Measurements from ENCODE around the gene COL21A1. TPM values are rescaled to one million over a fixed set of nuclear protein-coding genes. Genes with fewer than 3 reads are reported as not detected.

COL21A1 gene
- total RNA-seq, 4 donors from 2014 or later, result 2.4 to 135 (median 18.4) TPM

- Histone ChIP-seq H3K36me3 (no peaks in the 10 kb centered on the region), H3K4me1 (no peaks in the 10 kb centered on the region), H3K4me3 (no peak overlapping the region), H3K9me3 (no peaks in the 10 kb centered on the region), H3K27me3 (no peaks in the 10 kb centered on the region), H3K27ac (no peak overlapping the region)
- DNase-seq, result no peak
- intact Hi-C loops (cut with DNase I; ENCODE audit: low total_unique reads), result no loop called here
- TF ChIP-seq CTCF (IDR thresholded peaks at IDR 0.05) (no peak), POLR2A (IDR thresholded peaks at IDR 0.05) (no peak)
Measured at GRCh38 chr6:56148488-56149186, 98.7 kb downstream of the COL21A1 start.

- Histone ChIP-seq H3K27ac (no peak overlapping the region), H3K9me3 (no peaks in the 10 kb centered on the region), H3K36me3 (no peaks in the 10 kb centered on the region), H3K27me3 (no peaks in the 10 kb centered on the region), H3K4me1 (no peaks in the 10 kb centered on the region), H3K4me3 (no peak overlapping the region)
- intact Hi-C loops (cut with DNase I; ENCODE audit: low total_unique reads), result no loop called here
- TF ChIP-seq POLR2A (IDR thresholded peaks at IDR 0.05), result no peak
- no peak for TF ChIP-seq CTCF (IDR thresholded peaks at IDR 0.05)
- DNase-seq, result no peak
Measured at GRCh38 chr6:56147766-56148165, 99.6 kb downstream of the COL21A1 start.

GRCh38 chr6:56146086-56146485, 101.3 kb downstream of the COL21A1 start:
- no peaks in the 10 kb centered on the region for H3K27me3 ChIP-seq
- H3K4me1 ChIP-seq, result no peaks in the 10 kb centered on the region
- intact Hi-C loops (cut with DNase I; ENCODE audit: low total_unique reads), result no loop called here
- no peaks in the 10 kb centered on the region for H3K9me3 ChIP-seq
- no peak for DNase-seq
- TF ChIP-seq POLR2A (IDR thresholded peaks at IDR 0.05), result no peak
- no peak for TF ChIP-seq CTCF (IDR thresholded peaks at IDR 0.05)
- no peak overlapping the region for H3K27ac ChIP-seq
- H3K4me3 ChIP-seq, result no peak overlapping the region
- H3K36me3 ChIP-seq, result no peaks in the 10 kb centered on the region

DNA sequence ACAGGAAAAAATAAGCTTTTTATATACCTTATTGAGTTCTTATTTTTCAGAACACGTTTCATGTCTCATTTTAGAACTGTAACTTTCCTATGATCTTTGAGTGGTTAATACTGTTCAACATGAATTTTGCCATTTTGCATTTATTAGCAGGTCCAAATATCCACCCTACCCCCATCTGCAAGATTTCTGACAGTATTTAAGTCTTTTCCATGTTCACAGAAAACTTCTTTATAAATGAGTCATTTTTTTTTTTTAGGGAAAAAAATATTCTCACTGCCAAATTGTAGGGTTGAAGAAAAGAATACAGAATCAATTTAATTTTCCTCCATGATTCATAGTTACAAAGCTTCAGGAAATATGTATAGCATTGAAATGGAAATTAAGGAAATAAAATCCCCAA, 101.8 kb downstream of the COL21A1 start:
- DNase-seq, result no peak
- no peaks in the 10 kb centered on the region for H3K9me3 ChIP-seq
- TF ChIP-seq POLR2A (IDR thresholded peaks at IDR 0.05), result no peak
- no peak for TF ChIP-seq CTCF (IDR thresholded peaks at IDR 0.05)
- H3K4me3 ChIP-seq, result no peak overlapping the region
- H3K4me1 ChIP-seq, result no peaks in the 10 kb centered on the region
- H3K27ac ChIP-seq, result no peak overlapping the region
- no peaks in the 10 kb centered on the region for H3K36me3 ChIP-seq
- intact Hi-C loops (cut with DNase I; ENCODE audit: low total_unique reads), result no loop called here
- no peaks in the 10 kb centered on the region for H3K27me3 ChIP-seq

- no peaks in the 10 kb centered on the region for H3K27me3 ChIP-seq
- H3K27ac ChIP-seq, result no peak overlapping the region
- no peak for TF ChIP-seq POLR2A (IDR thresholded peaks at IDR 0.05)
- no peak for TF ChIP-seq CTCF (IDR thresholded peaks at IDR 0.05)
- no peaks in the 10 kb centered on the region for H3K36me3 ChIP-seq
- H3K4me3 ChIP-seq, result no peak overlapping the region
- H3K4me1 ChIP-seq, result no peaks in the 10 kb centered on the region
- DNase-seq, result no peak
- no peaks in the 10 kb centered on the region for H3K9me3 ChIP-seq
- intact Hi-C loops (cut with DNase I; ENCODE audit: low total_unique reads), result no loop called here
Measured at GRCh38 chr6:56144538-56145324, 102.6 kb downstream of the COL21A1 start.

Measured in uterus (tissue), 4 donors.